ENCODE measurements around the gene RABGGTA. TPM values are rescaled to one million over a fixed set of nuclear protein-coding genes. Genes with fewer than 3 reads are reported as not detected.
"Not testable (repeated sequence)": the region's sequence is repeated elsewhere in the genome, so short reads cannot be mapped to it uniquely, and the experiment has no call there.

The RABGGTA gene
- total RNA-seq, 3 donors from 2014 or later, result 24.8 to 41.6 (median 34.4) TPM

- H3K9me3 ChIP-seq, result no peaks in the 10 kb centered on the region
- intact Hi-C loops (cut with DNase I; ENCODE audit: low total_unique reads), result no loop called here
- H3K36me3 ChIP-seq, result no peaks in the 10 kb centered on the region
- H3K4me1 ChIP-seq, result peaks cover 5 to 27% of the 10 kb centered on the region in 2 donors
- H3K27me3 ChIP-seq, result no peaks in the 10 kb centered on the region
- DNase-seq (ENCODE audit: low spot score in 2 of 2), result peak; percentile 90 to 92
- H3K4me3 ChIP-seq, result peak within 1 kb of the TSS; percentile 80 to 95 (median 90)
- peak; percentile 63 for TF ChIP-seq POLR2A (IDR thresholded peaks at IDR 0.05)
- TF ChIP-seq POLR2AphosphoS5 (IDR thresholded peaks at IDR 0.05), result peak in 2 of 3 donors; percentile 13 to 63
- TF ChIP-seq CTCF (IDR thresholded peaks at IDR 0.05), result no peak
- H3K27ac ChIP-seq, result peak within 1 kb of the TSS; percentile 90 to 92
These were observed 39.2 kb downstream of the RABGGTA start, which contains the start of gene NEDD8 for GRCh38 chr14:24232121-24232644. Gene NEDD8 (minus strand): TSS chr14:24232367. CDS start chr14:24232267, 100 bp downstream.

GRCh38 chr14:24231263-24232120, 39.9 kb downstream of the RABGGTA start:
- Histone ChIP-seq H3K4me3 (peak overlapping the region; percentile 80 to 95 (median 90)), H3K36me3 (no peaks in the 10 kb centered on the region), H3K27me3 (no peaks in the 10 kb centered on the region), H3K4me1 (peaks cover 5 to 27% of the 10 kb centered on the region in 2 donors), H3K27ac (peak overlapping the region; percentile 90 to 92), H3K9me3 (no peaks in the 10 kb centered on the region)
- TF ChIP-seq CTCF (IDR thresholded peaks at IDR 0.05) (no peak), POLR2A (IDR thresholded peaks at IDR 0.05) (no peak), POLR2AphosphoS5 (IDR thresholded peaks at IDR 0.05) (no peak)
- intact Hi-C loops (cut with DNase I; ENCODE audit: low total_unique reads), result no loop called here
- no peak for DNase-seq (ENCODE audit: low spot score in 2 of 2)

GRCh38 chr14:24228902-24229301, 42.5 kb downstream of the RABGGTA start:
- H3K27ac ChIP-seq, result no peak overlapping the region
- no peaks in the 10 kb centered on the region for H3K9me3 ChIP-seq
- no peaks in the 10 kb centered on the region for H3K36me3 ChIP-seq
- H3K27me3 ChIP-seq, result no peaks in the 10 kb centered on the region
- H3K4me1 ChIP-seq, result peaks cover 5 to 23% of the 10 kb centered on the region in 2 donors
- intact Hi-C loops (cut with DNase I; ENCODE audit: low total_unique reads), result no loop called here
- TF ChIP-seq POLR2AphosphoS5 (IDR thresholded peaks at IDR 0.05), result no peak
- no peak for TF ChIP-seq CTCF (IDR thresholded peaks at IDR 0.05)
- no peak for TF ChIP-seq POLR2A (IDR thresholded peaks at IDR 0.05)
- H3K4me3 ChIP-seq, result no peak overlapping the region
- DNase-seq (ENCODE audit: low spot score in 2 of 2), result no peak

DNA sequence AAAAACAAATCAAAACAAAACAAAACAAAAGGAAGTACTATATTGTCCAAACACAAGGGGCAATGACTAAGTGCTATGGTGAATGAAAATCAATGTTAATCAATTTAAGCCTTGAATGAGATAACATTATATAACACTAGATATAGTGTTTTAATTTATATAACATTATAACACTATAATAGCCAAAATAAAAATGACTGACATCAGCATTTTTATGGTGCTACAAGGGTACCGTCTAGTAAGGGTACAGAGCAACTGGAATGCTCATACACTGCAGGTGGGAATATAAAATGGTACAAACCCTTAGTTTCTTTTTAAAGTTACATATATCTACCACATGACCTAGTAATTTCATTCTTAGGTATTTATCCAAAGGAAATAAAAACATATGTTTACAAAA, 44.9 kb downstream of the RABGGTA start:
- H3K9me3 ChIP-seq, result no peaks in the 10 kb centered on the region
- TF ChIP-seq POLR2A (IDR thresholded peaks at IDR 0.05), result no peak
- no peak for TF ChIP-seq POLR2AphosphoS5 (IDR thresholded peaks at IDR 0.05)
- no peak for TF ChIP-seq CTCF (IDR thresholded peaks at IDR 0.05)
- no peaks in the 10 kb centered on the region for H3K36me3 ChIP-seq
- peaks cover 5 to 9% of the 10 kb centered on the region in 2 donors for H3K4me1 ChIP-seq
- H3K27me3 ChIP-seq, result no peaks in the 10 kb centered on the region
- intact Hi-C loops (cut with DNase I; ENCODE audit: low total_unique reads), result no loop called here
- DNase-seq (ENCODE audit: low spot score in 2 of 2), result no peak
- H3K27ac ChIP-seq, result no peak overlapping the region
- H3K4me3 ChIP-seq, result no peak overlapping the region

- Histone ChIP-seq H3K4me1 (no peaks in the 10 kb centered on the region), H3K27me3 (no peaks in the 10 kb centered on the region), H3K27ac (peak overlapping the region in 1 of 2 donors; percentile 9), H3K9me3 (no peaks in the 10 kb centered on the region), H3K36me3 (no peaks in the 10 kb centered on the region), H3K4me3 (no peak overlapping the region)
- TF ChIP-seq CTCF (IDR thresholded peaks at IDR 0.05), result no peak
- TF ChIP-seq POLR2A (IDR thresholded peaks at IDR 0.05), result no peak
- TF ChIP-seq POLR2AphosphoS5 (IDR thresholded peaks at IDR 0.05), result no peak
- intact Hi-C loops (cut with DNase I; ENCODE audit: low total_unique reads), result no loop called here
- DNase-seq (ENCODE audit: low spot score in 2 of 2), result no peak
These were observed 46.8 kb downstream of the RABGGTA start for GRCh38 chr14:24224618-24225071.

GRCh38 chr14:24222987-24223386, 48.4 kb downstream of the RABGGTA start:
- H3K4me3 ChIP-seq; DNase-seq (ENCODE audit: low spot score in 2 of 2); H3K36me3 ChIP-seq; intact Hi-C loops (cut with DNase I; ENCODE audit: low total_unique reads); H3K9me3 ChIP-seq; H3K4me1 ChIP-seq; H3K27me3 ChIP-seq; H3K27ac ChIP-seq: not testable (repeated sequence)

Data from breast epithelium (tissue), 4 donors.